ENCODE measurements around the gene PAM16.
A peak's percentile ranks its signal among the peaks of the same experiment; 100 is the strongest.
"Not testable (repeated sequence)": the region's sequence is repeated elsewhere in the genome, so short reads cannot be mapped to it uniquely, and the experiment has no call there.

The PAM16 gene

GRCh38 chr16:4350787-4351659 lies at the start of gene PAM16:
TSS of gene PAM16 (minus strand) at chr16:4351321. CDS start at chr16:4351234, 87 bp downstream.
- peak; percentile 82 for DNase-seq (ENCODE audit: low read depth, low spot score)

- no peak for DNase-seq (ENCODE audit: low read depth, low spot score)
These were observed 48.0 kb upstream of the PAM16 start for GRCh38 chr16:4399001-4399730.

GRCh38 chr16:4395055-4395726 lies 44.1 kb upstream of the PAM16 start:
- DNase-seq (ENCODE audit: low read depth, low spot score): no peak

GRCh38 chr16:4393850-4394249 lies 42.7 kb upstream of the PAM16 start:
- not testable (repeated sequence) for DNase-seq (ENCODE audit: low read depth, low spot score)

GRCh38 chr16:4393240-4393600 lies 42.1 kb upstream of the PAM16 start:
- DNase-seq (ENCODE audit: low read depth, low spot score): no peak

GRCh38 chr16:4392382-4393239 lies 41.5 kb upstream of the PAM16 start:
- no peak for DNase-seq (ENCODE audit: low read depth, low spot score)

GRCh38 chr16:4391631-4392381 lies 40.7 kb upstream of the PAM16 start:
- DNase-seq (ENCODE audit: low read depth, low spot score): no peak

GRCh38 chr16:4390266-4391260 lies 39.4 kb upstream of the PAM16 start:
- DNase-seq (ENCODE audit: low read depth, low spot score): no peak

- no peak for DNase-seq (ENCODE audit: low read depth, low spot score)
These were observed 38.2 kb upstream of the PAM16 start for GRCh38 chr16:4389051-4389955.

GRCh38 chr16:4388271-4389021 lies 37.3 kb upstream of the PAM16 start:
- DNase-seq (ENCODE audit: low read depth, low spot score): no peak

GRCh38 chr16:4387781-4388180 lies 36.7 kb upstream of the PAM16 start:
- DNase-seq (ENCODE audit: low read depth, low spot score): no peak

GRCh38 chr16:4386951-4387565 lies 35.9 kb upstream of the PAM16 start:
- DNase-seq (ENCODE audit: low read depth, low spot score): no peak

GRCh38 chr16:4386451-4386805 lies 35.3 kb upstream of the PAM16 start:
- DNase-seq (ENCODE audit: low read depth, low spot score): no peak

GRCh38 chr16:4385789-4386450 lies 34.8 kb upstream of the PAM16 start:
- no peak for DNase-seq (ENCODE audit: low read depth, low spot score)

- DNase-seq (ENCODE audit: low read depth, low spot score): no peak
These were observed 34.1 kb upstream of the PAM16 start for GRCh38 chr16:4385066-4385788.

GRCh38 chr16:4384509-4384942 lies 33.4 kb upstream of the PAM16 start:
- DNase-seq (ENCODE audit: low read depth, low spot score): no peak

Data from smooth muscle cell of the brain vasculature (primary cell).